ENCODE measurements around the gene ZMIZ1.

Gene ZMIZ1

DNA sequence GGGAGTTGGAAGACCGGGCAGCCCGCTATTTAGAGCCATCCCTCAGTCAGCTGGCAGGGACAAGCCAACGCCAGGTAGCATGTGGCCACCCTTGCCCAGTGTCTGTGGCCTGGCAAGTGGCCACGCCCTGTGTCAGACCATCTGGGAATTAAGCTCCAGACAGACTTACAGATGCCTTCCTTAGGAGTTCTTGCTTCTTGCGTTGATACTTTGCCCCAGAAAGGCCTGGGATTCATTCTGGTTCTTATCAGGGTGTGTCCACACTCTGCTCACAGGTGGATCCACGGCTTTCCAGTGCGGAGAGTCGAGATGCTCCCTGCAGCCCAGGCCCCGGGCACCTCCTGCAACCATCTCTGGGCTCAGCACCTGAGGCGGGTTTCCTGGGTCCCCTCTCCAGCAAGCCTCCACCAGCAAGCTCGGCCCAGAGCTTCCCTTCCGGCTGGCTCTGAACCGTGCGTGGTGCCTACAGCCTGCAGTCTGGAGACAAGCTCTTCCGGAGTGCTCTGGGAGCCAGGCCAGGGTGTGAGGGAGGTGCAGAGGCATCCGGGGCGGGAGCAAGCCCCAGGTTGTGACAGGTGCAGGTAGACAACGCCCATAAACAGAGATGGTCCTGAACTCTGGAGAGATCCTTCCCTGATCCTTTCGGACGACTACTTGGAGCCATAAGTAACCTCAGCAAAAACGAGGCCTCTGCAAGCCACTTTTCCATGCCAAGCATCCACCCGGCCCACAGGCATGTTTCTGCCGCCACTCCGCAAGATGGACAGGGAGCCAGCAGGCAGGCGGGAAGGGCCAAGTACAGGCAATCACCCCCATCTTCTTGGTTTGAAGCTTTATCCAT lies 246.2 kb downstream of the ZMIZ1 start:
- no peak for DNase-seq

DNA sequence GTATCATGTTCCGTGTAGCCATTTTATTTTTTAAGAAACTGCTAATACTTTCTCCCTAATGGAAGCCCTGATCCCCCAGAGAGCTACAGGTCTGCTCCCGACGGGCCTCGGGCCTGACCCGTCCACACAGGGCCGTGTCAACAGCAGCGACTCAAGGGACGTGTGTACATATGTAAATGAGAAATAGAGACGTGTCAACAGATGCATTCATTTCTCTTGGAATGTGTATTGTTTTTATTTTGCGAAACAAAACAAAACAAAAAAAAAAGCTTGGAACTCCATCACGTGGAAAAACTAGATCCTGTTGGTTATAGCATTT lies 246.8 kb downstream of the ZMIZ1 start:
- no peak for DNase-seq

DNA sequence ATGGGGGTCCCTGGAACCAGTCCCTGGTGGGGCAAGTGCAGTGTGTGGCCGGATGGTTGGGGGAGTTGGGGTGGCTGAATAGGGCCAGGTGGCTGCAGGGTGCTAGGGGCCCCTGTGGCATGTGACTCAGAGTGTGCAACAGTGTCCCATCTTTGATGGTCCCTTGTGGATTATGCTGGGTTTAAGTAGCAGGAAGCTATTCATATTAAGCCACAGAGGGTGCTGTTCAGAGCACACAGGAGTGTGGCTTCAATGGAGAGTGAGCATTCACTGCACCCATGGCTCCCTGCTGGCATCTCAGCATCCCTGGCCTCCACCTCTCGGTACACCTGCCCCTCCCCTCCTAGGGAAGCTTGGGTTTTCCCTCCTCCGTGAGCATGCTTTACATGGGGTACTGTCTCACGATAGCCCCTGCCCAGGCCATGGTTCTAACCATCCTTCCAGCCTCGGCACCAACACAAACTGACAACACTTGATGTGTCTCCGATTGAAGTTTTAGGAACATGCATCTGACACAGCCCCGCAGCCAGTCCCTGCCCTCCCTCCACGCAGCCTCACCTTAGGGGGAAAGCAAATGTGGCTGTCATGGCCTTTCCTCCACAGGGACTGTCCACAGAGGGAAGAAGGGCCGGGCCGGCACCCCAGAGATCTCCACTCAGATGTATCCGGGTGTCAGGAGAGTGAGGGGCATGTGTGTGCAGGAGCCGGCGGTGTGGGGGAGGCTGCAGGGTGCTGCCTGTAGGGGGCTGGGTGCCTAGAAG lies 248.1 kb downstream of the ZMIZ1 start:
- DNase-seq = no peak

DNA sequence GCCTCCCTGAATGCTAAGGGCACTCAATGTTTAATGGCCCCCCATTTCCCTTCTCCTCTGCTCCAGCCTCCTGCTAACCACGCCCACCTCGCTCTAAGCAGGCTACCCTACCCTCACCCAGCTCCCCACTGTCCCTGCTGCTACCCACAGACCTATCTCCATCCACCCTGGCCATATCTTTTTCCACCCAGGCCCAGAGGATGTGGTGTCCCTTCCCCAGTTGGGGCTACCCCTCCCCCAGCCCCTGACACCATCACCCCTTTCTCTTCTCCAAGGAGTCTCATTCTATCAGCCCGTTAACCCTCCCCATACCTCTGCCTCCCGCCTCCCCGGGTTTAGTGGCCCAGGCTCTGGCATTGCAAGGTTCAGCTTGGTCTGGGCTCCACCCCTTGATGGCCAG lies 249.6 kb downstream of the ZMIZ1 start:
- DNase-seq = no peak

DNA sequence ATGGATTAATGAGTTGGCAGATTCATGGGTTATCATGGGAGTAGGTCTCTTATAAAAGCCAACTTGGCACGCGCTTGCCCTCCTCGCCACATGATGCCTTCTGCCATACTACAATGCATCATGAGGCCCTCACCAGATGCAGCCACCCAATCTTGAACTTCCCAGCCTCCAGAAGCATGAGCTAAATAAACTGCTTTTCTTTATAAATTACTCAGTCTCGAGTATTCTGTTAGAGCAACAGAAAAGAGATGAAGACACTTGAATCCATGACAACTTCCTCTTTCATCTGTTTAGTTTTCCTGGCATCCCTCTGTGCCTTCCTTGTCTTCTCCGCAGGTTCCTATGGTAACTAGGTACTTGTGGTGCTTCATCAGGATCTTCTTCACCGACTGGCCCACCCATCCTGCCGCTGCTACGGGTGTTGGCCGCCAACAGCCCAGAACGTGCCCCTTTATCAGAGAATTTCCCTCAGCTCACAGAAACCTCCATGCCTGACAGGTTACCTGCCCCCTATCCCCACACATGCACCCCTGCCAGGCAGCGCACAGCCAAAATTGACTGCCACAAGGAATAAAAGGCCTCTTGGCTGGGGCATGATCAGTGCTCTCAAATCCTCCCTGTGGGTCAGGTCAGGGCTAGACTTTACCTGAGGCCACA lies 250.5 kb downstream of the ZMIZ1 start:
- no peak for DNase-seq

DNA sequence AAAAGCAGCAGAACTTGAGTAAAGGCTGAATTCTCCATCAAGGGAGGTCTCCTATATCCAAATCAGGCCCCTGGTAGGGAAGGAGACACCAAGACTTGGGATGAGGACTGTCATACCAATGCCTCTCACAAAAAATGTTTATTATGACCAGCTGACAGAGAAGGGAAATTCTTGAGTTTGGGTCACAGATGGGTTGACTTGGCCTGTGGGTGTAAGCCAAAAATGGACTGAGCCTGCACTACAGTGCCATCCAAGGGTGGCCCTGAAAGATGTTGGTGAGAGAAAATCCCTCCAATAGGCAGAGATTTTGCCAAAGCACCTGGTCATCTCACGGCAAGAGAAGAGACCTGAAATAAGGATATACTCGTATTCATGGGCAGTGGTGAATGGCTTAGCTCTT lies 251.6 kb downstream of the ZMIZ1 start:
- DNase-seq = no peak

DNA sequence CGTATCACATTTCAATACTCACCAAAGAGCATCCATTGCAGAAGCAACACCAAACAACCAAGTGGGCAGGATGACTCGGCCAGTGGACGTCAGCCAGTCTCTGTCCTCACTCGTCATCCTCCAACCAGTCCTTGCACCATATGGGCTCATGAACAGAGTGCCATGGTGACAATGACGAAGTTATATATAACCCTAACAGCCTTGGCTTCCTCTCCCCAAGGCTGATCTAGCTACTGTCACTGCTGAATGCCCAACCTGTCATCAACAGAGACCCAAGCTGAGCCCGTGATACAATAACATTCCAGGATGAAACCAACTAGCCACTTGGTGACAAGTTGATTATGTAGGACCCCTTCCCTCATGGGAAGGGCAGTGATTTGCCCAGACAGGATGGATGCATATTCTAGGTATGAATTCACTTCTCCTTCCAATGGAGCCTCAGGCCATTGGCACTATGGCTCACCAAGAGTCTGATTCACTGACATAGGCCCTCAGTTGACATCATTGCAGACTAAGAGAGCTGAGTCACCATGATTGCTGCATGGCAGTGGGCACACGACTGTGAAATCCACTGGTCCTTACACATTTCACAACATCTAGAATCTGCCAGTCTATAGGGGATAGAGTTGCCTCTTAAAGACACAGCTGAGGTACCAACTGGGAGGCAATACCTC lies 252.2 kb downstream of the ZMIZ1 start:
- no peak for DNase-seq

DNA sequence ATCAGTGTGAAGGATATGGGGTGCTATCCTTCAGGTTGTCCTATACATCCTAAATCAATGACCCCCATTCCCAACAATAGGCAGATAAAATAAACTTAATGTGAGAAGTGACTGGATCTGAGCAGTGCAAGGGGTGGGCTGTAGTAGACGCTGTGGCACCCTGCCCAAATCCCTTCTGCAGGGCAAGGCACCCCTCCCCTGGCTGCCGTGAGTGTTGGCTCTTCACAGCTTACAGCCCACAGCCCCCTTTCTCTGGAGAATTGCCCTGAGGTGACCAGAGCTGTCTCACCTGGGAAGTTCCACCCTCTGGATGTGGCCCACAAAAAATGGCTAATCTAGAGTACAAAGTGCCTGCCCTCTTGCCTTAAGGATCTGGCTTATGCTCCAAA lies 252.7 kb downstream of the ZMIZ1 start:
- DNase-seq = no peak

DNA sequence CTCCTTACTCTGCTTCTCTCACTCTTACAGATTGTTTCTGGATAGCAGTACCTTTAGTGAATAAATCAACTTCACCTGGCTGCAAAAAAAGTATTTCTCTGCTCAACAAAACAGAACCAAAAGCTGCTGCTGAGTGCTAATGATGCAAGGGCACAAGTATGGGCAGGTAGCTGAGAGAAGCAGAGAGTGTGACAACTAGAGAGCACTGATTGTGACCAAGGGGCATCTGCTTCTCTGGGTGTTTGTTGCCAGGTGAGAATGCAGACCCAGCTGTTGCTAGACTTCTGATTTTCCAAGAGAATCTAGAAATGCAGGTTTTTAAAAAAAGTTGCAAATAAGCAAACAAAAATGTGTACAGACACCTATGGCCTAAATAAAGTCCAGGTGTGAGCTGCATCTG lies 253.2 kb downstream of the ZMIZ1 start:
- no peak for DNase-seq

DNA sequence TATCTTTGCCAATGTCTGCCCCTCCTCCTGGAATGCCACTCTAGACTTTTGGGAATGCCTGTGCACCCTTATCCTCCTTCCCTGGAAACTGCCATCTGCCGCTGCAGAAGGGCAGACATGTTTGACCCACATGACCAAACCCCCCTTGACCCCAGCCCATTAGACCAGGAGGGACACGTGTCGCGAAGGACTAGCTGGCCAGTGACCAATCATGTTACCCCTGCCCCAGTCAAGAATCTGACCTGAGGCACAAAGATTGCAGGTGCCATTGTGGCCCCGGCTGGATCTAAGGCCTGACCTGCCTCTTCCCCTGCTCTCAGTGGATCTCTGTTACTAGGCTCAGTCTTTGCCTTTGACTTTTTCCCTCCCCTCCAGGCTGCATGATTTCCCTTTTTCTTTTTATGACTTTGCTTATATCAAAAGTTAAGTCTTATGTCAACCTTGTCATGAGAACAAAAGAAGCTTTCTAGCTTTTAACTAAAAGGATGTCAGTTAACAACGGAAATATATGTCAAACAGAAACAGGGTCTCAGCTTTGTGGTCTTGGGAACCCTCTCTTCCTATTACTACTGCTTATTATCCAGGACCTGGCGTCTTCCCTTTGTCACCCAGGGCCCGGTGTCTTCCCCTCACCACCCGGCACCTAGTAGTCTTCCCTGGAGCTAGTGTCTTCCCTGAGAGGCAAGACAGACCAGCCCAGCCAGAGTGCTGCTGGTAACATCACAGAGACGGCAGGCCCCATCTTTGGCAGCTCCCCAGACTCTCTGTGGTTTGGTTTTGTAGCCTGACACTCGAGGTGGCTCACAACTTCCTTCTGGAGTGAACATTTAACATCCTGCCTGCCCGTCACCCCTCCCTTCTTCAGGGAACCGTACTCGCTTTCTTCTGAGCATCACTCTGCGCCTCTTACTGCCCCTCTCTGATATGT lies 254.1 kb downstream of the ZMIZ1 start:
- no peak for DNase-seq

DNA sequence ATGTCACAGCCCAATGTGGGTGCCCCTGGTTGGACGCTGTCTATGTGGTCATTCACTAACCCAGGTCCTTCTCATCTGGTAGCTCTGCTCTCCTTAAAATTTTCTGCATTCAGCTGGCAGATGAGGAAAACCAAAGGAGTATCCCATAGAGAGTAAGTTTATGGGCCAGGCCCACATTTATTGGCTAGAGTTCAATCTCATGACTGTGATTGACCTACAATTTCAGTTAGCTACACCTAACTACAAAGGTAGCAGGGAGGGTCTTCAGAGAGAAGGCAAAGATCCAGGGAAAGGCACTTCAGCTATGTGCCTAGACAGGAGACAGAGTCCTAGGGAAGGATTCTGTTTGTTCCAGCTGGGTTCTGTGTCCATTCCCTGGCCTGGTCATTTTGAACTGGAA lies 254.8 kb downstream of the ZMIZ1 start:
- no peak for DNase-seq

DNA sequence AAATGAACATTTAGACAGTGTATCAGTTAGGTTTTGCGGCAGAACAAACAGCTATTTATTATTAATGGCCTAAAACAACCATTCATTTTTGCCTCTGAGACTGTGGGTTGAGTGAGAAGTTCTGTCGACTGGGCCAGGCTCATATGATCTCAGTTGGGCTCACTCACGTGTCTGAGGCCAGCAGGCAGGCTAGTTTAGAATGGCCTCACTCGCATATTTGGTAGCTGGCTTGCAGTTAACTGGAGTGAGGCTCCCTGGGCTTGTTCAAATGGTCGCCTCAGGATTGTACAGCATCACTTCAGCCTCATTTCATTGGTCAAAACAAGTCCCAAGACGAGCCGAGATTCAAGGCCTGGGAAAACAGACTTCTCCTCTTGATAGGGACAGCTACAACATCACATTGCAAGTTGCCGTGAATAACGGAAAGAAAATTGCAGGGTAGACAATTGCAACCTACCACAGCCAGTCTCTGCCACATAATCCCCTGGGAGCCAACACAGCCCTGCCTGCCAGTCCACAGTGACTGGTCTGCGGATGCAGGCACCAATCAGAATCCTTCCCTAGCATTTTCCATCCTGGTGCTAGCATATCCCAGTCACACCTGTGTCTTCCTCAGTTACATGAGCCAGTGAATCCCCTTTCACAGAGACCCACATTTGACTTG lies 255.4 kb downstream of the ZMIZ1 start:
- no peak for DNase-seq

DNA sequence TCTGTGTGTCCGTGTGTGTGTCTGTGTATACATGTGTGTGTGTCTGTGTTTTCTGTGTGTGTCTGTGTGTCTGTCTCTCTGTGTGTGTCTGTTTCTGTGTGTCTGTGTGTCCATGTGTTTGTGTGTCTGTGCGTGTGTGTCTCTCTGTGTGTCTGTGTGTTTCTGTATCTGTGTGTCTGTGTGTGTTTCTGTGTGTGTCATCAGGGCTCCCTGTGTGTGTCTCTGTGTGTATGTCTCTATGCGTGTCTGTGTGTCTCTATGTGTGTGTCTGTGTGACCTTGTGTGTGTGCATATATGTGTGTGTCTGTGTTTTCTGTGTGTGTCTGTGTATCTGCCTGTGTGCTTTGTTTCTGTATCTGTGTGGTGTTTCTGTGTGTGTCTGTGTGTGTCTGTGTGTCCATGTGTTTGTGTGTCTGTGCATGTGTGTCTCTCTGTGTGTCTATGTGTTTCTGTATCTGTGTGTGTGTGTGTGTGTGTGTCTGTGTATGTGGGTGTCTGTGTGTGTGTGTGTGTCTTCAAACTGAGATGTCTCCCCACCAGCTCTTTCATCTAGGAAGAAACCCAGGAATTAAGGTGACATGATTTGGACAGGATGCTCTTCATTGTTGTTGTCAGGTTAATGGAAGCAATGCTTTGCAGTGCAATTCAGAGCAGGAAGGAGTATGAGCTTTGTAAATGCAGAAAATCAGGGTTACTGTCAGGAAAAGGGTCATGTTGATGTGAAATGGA lies 257.8 kb downstream of the ZMIZ1 start:
- DNase-seq = no peak

DNA sequence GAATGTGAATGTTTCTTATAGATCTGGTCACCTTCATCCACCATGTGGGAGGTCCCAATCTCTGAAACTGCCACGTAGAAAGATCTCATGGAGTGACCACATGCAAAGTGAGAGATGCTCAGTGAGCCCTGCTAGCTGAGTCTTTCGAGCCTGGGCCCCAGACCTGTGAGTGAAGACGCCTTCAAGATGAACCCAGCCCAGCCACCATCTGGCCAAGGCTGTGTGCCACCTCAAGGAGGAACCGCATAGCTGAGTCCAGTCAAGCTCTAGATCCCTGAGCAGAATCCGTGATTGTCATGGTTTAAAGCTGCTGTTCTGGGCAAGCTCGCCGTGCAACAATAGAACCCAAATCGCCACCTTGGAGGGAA lies 258.3 kb downstream of the ZMIZ1 start:
- DNase-seq = no peak

DNA sequence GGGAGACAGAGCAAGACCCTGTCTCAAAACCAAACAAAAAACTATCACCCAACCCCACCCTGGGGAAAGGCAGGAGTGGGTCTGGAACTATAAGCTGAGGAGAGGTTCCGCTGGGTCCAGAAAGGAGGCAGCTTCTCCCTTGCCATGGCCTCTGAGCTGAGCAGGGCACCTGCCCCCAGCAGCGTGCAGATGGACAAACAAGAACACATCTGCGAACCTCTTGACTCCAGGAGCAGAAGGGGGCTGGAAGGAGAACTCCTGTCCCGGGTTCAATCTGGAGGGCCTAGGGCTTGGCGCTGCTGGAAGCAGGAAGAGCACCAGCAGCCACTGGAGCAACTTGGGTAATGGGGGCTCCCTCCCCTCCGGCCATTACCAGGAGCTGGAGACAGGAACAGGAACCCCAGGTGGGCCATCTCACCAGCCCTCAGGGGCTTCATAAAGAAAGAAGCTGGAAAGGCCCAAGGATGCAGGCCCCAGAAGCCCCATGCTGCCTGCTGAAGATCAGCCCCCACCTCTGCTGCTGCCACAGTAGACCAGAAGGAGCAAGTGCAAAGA lies 259.5 kb downstream of the ZMIZ1 start:
- no peak for DNase-seq

DNA sequence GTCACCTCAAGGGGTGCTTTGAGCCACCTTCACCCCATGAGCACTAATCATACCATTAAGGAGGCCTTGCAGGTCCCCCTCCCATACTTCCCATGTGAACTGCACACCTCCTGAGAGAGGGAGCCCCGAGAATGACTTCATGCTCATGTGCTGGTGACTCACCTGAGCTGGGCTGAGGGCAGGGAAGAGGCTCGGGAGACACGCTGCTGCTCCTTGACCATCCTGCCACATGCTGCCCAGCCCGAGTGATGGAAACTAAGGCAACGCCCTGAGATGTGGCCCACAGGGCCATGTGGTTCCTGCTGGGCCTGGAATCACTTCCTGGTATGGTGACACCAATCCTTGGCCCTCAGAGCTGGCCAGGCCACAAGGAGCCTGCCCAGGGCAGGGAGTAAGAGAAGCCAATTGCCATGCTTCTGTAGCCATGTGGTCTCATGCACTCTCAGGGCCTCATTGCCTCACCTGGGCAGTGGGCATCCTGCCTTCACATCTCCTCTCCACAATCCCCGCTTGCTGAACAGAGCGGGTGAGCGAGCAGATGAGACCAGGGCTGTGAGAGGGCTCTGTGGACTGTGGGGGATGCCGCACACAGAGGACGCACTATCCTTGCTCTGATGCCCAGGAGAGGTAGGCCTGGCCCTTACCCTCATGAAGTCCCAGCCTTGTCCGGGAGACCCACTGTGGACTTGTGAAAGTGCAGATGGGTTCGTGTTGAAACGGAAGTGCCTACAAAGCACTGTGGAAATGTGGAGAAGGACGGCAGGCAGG lies 260.2 kb downstream of the ZMIZ1 start:
- no peak for DNase-seq

DNA sequence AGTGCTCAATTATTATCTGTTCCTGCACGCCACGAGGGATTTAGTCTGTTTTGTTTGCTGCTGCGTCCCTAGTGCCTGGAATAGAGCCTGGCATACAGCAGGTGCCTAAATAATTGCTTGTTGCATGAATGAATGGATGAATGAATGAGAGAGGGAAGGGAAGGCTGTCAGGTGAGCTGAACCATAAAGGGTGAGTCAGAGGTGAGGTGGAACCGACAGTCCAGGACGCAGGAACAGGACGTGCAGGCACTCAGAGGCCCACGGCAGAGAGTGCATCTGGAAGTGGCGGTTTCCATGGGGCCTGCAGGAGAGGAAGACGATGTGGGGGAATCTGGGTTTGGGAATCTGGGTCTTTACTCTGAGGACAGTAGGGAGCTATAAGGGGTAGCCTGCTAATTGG lies 260.8 kb downstream of the ZMIZ1 start:
- DNase-seq = no peak

DNA sequence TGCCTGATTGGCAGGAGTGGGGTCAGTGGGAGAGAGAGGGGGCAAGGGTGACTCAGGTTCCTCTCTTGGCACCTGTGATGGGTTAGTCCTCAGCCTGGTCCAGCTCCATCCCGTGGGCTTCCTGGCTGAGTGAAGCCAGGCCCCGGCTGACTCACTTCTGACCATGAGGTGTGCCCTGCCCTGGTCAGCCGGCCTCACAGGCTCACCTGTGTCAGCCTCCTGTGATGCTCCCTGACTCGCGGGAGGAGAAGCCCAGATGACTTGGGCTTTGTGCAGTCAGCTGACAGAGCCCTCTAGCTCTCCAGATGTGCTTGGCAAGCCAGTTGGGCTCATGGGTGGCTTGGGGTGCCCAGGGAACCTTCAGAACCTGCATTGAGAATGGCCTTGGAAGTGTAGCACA lies 262.5 kb downstream of the ZMIZ1 start:
- no peak for DNase-seq

DNA sequence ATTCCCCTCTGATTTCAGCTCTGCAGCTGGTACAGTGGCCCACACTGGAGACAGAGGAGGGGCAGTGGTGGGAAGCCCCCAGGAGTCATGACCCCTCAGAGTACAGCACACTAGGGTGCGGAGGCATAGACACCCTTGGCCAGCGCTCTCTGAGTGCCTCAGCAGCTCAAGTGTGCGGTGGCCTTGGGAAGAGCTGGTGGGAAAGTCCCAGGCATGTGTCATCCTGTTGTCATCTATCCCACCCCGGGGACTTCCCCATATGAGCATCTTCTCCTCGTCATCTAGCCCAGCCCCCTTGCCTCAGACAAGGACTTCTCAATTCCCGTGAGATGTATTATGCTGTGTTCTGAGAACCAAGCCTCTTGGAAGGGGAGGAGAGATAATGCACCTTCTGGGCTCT lies 262.9 kb downstream of the ZMIZ1 start:
- DNase-seq = no peak
